H1 (cell line): ENCODE results near the gene LGALS9. TPM values are rescaled to one million over a fixed set of nuclear protein-coding genes. Genes with fewer than 3 reads are reported as not detected.

ENCODE experiments used
- BRCA1 ChIP-seq: IDR thresholded peaks from 2 replicates; pipeline ENCODE4 v1.6.1; 2012; ENCODE audit warnings: low read depth, low read length, improper control_type of control experiment
- SIRT6 ChIP-seq: IDR thresholded peaks from one replicate; pipeline ENCODE4 v1.7.1; 2012; ENCODE audit warnings: low read length, inconsistent platforms
- TCF12 ChIP-seq: IDR thresholded peaks from 2 replicates; pipeline ENCODE4 v1.6.1; 2011; ENCODE audit warnings: low read depth, mild to moderate bottlenecking, low read length
- polyA plus RNA-seq, 7 experiments: library from polyadenylated mRNA; depleted of rRNA in 3 of 7; stranded (reverse) in 5 of 7; unstranded in 2 of 7; fragments of >200 nt in 5 of 7; fragments of 200-250 nt in 2 of 7; gene quantifications; 1 replicate in 5 of 7; 2 replicates in 1 of 7; 4 replicates in 1 of 7; pipeline versions ENCODE4 v1.2.1 to v1.2.3, GENCODE V29; 2011 to 2013; ENCODE audit warnings: missing spikeins in 2 of 7, mixed read lengths in 2 of 7
- total RNA-seq: library from RNA; stranded (reverse); fragmentation: NEBNext Ultra II Directional; extraction: Animal tissue kit (Norgen Biotek cat#: 25700); gene quantifications from 2 replicates; pipeline ENCODE4 v1.2.1, GENCODE V29; 2021

The LGALS9 gene
- total and polyA plus RNA-seq, 2 of the 8 experiments (the other 6 are each of a cell fraction or from before 2014, with no cell fraction given): 0.95 to 1.7 TPM

- TF ChIP-seq TCF12 (no peak), SIRT6 (no peak), BRCA1 (no peak)
- TF ChIP-seq, all 59 proteins: peak for 0
These were observed 34.9 kb upstream of the LGALS9 start (continued) for GRCh38 chr17:27596096-27596495.
